ENCODE measurements around the gene CEP135.
"Not testable (repeated sequence)": the region's sequence is repeated elsewhere in the genome, so short reads cannot be mapped to it uniquely, and the experiment has no call there.

The CEP135 gene

DNA sequence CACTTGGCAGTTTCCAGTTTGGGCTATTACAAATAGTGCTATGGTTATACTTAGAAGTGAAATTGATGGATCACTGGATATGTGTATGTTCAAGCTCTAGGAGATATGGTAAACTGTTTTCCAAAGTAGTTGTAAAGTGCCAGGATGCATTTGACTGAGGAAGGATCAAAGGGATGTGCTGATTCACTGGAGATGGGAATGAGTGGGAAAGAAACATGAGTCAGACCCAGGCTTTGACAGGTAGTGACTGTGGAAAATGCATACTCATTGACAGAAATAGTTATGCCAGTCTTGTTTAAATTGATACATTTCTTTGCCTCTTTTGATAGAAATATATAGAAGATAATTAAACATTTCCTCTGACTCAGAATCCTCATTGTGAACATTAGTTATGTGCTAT is 77.9 kb downstream of the CEP135 start:
- DNase-seq: peak; percentile 15

DNA sequence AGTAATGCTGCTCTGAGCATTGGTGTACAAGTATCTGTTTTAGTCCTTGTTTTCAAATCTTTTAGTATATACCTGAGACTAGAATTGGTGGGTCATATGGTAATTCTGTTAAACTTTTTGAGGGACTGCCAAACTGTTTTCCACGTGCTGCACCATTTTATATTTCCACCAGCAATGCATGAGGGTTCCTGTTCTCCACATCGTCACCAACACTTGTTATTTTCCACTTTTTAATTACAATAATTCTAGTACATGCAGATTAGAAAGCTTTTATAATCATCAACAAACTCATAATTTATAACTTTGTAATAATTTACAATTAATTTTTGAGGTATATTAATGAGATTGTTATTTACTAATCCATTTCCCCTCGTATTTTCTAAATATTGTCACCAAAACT is 79.4 kb downstream of the CEP135 start:
- no peak for DNase-seq

DNA sequence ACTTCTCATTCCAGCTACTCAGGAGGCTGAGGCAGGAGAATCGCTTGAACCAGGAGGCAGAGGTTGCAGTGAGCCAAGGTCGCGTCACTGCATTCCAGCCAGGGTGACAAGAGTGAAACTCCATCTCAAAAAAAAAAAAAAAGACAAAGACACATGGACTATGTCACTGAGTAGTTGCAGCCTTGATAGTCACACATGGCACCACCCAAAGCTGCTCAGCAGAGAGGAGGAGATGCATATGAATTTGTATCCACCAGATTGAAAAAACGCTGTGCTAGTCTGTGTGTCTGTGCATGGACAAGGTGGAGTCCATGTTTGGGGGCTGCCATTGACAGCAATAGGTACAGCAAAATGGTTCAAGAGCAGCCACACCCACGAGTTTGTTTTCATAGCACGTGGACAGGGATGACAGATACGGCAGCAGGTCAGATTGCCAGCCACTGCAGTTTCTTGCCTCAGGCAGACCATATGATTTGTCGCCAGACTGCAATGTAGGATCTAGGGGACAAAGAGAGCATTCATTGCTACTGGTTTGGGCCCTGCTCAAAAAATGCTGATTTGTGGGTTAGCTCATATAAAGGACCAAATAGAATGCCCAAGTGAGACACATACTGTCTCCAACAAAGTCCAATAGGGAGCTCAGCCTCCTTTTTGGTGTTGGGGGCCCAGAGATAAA is 89.9 kb downstream of the CEP135 start:
- peak; percentile 2 for DNase-seq

DNA sequence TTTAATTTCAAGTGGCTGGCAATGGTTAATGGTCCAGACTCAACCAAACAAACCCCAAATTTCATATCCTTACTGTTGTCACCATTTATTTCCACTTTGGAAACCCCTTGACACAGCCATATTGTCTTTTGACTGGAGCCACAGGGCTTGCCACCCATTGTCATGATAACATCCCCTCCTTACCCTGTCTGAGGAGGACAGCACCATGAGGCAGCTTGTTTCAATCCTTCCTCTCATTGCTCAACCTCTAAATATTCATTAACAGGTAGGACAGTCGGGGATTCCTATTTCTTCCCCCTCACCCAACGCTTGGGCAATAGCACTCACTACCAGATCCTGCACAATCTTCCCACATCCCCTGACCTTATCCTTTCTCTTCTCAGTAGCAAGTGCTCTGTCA is 92.1 kb downstream of the CEP135 start:
- DNase-seq: no peak

DNA sequence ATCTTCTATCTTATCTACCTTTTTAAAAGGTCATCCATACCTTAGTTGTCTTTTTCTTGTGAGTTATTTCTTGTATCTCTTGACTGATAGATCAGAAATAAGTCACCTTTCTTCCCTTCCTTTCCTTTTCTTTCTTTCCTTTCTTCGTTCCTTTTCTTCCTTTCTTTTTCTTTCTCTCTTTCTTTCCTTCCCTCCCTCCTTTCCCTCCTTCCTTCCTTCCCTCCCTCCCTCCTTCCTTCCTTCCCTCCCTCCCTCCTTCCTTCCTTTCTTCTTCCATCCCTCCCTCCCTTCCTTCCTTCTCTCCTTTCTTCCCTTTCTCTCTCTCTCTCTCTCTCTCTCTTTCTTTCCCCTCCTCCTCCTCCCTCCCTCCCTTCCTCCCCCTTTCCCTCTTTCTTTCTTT is 93.5 kb downstream of the CEP135 start:
- no peak for DNase-seq

DNA sequence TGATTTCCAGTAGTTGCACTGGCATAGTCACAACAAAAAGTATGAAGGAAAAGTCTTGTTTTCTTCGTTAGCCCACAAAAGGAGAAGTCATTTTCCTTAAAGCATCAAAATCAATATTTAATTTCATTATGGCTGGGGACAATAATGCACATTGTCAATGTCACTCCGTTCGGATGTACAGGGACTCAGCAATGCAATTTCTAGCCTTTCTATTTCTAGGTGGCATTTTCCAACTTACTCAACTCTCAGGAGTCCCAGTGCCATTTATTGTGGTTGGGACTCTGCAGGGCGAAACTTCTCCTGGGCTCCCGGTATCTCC is 99.6 kb downstream of the CEP135 start:
- DNase-seq: no peak

DNA sequence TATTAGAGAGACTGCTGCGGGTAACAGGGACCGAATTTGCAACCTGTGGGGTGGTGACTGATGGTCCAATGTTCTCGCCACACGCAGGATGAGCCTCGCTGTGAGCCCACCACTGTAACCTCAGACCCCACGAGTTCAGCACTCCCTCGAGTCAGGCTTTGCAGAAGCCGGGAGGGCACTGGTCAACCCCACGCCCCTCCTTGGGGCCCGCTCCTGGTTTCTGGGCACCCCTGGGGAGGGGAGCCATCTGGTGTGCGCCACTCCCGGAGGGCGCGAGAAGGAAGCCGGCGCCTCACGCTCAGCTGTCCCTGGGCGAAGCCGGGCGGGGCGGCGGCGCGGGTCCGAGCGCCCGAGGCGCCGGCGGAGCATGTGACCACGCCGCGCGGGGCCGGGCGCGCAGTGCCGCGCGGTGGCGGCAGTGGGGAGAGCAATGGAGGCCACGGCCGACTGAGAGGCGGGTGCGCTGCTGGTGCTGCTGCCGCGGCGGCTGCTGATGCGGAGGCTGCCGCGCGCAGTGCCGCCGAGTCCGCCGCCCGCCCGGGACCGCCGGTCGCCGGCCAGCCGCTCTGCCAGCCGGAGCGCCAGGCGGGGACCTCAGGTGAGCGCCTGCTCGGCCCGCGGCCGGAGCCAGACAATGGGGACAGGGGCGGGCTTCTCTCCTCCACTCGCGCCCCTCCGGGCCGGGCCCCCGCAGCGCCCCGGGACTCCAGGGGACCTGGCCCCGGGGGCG is 100.1 kb downstream of the CEP135 start:
- peak; percentile 55 for DNase-seq

DNA sequence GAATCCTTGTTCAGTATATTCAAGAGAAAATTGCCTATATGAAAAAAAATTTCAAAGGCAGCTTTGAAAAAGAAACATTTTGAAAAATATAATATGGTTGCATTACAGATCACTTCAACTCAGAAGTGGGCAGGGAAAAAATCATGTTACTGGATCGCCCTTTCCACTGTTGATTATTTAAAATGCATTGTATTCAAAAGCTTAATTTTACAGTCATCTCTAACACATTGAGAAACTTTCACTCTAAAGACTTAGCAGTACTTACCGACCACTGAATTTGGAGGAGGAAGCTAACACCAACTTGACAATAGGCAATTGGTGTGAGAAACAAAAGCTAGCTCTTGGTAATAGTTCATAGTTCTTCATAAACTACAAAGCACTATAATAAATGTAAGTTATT is 101.9 kb downstream of the CEP135 start:
- DNase-seq: no peak

DNA sequence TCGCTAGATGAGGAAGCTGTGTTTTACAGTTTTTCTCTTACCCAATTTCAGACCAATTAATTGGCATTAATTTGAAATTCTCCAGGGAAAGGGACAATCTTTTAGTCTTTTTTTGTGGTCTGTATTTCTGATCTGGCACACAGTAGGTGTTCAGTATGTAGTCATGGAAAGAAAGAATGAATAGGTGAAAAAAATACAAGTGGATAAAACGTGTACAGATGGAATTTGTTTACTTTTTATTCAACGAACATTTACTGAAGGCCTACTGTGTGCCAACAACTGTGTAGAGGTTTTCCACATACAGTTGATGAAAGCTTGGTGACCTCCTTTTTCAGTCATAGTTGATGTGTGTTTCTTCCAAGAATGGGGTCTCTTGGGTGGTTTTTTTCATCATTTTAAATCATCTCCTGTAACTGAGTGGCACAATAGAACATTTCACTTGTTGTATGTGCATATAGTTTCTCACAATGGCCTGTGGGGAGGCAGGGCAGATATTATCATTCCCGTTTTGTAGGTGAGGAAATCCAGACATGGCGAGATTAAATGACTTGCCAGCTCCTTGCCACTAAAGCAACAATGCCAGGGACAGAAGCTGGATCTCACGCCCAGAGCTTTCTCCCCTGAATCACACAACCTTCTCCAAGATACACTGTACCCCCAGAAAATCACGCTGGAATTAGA is 102.4 kb downstream of the CEP135 start:
- DNase-seq: no peak

DNA sequence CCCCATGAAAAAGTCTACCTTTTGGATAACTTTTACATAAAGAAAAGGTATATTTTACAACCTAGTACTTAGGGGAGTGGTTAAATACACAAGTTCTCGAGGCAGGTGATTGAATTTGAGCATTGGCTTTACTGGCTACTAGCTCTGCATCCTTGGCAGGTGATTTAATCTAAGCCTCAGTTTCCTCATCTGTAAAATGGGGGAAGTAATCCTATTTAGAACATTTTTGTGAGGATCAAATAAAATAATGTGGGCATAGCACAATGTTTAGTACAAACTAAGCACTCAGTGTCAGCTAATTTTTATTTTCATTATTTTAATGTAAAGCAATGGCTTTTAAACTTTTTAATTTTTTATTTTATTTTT is 102.9 kb downstream of the CEP135 start:
- no peak for DNase-seq

DNA sequence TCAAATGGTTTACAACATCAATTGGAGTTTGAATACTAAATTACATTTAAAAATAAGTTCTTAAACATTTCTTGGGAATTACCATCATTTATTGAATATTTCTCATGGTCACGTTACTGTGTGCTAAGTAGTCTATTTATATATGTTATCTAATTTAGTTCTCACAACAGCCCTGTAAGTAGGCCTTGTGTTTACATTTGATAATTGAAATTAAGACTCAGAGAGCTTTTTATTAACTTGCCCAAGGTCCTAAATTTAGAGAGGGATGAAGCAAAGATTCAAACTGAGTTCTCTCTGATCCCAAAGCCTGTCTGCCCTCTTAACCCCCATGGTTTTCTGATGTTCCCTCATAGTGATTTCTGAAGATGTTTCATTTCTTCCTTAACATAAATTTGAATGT is 103.7 kb downstream of the CEP135 start:
- DNase-seq: no peak

DNA sequence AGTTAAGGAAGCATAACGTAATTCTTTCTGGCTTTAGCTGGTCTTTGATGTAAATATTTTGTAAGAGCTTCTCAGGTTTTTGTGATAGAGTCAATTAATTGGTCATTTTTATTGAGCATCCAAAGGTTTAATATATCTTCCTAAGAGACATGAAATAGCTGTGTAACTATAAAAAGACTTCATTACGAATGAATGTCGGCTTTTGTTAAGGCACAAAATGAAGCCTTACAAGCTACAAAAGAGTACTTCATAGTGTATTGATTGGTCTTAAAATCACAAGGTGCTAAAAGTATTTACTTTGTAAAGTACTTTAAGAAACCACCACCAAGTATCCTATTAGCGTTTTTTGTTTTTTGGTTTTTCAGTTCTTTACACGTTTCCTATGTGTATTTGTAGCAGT is 104.2 kb downstream of the CEP135 start:
- DNase-seq: no peak

DNA sequence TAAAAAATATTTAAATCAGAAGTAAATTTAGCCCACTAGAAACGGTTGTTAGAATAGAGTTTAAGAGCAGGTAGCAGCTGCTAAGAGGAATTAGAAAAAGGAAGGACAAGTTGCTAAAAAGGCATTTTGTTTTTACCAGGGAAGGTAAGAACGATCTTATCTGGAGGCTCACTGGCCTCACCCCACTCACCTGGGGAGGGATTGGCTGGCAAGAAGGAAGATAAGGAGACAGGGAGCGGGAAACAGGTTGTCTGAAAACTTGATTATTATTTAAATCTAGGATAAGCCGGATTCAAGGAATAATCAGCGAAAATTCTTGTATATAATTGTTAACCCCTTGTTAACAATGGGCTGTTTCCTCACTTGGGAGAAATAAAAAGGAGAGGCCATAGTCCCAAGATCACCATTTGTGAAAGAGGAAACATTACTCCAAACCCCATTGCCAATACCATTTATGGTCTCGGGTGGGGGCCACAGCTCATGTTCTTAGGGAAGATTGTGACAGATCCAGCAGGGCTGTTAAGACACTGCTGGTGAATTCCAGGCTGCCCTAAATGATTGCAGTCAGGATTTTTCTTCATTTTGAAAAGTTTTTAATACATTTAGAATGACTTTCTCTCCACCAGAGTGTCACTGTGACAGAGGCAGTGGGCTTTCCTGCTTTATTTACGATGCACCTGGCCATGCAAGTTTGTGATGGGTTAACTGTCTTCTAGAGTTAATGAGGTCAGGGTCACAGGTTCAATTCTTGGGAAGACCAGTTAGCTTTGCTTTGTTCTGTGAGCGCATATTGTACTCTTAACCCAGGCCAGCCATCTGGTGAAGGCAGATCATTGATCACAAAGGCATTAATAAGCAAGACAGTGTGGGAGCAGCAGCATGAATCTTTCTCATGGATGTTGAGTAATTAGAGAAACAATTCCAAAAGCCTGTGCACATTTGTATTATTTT is 106.6 kb downstream of the CEP135 start:
- DNase-seq: no peak

DNA sequence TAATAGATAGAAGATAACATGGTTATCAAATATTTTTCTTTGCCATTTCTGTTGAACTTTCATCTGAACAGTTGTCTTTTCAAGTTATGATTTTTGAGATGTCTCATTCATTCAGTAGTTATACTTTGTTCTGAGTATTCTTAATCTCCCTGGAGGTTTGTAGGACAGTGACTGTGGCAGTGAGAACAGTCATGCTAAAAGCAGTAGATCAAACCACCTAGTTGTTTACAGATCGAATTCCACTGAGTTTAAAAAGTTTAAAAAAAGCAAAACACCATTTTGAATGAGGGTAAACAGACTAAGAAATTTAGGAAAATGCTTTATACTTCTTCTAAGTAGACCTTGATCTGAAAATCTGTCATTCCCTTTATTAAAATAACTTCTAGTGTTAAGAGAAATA is 107.2 kb downstream of the CEP135 start:
- DNase-seq: no peak

DNA sequence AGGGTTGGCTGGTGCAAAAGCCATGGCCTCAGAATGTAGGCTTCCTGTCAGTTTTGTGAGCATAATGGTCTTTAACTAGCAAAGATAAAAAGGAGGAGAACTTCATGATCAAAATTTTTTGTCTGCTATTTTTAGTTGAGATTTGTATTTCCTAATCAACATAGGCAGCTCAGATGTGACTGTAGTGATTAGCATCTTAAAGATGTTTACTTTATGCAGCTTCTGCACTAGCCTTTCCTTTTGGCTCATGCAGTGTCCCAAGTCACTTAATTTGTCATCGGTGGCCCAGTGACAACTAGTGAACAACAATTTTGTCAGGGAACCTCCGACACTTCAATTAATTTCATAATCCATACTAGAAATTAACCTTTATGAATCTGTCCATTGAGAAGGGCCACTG is 109.8 kb downstream of the CEP135 start:
- DNase-seq: no peak

DNA sequence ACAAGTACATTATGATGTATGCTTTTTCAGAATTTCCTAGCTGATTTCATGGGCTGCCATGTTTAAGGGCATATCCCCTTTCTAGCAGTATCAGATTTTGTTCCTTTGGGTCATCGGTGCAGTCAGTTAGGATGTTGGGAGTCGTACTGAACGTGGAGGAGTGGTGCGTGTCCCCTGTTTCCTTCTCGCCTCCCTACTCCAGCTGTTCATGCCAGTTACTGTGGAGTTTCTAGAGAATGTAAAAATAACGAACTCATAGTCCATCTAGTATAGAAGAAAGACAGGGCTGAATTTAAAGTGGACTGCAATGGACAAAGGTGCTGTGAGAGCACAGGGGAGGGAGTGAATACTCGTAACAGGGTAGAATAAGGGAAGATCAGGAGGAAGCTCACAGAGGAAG is 111.3 kb downstream of the CEP135 start:
- no peak for DNase-seq

DNA sequence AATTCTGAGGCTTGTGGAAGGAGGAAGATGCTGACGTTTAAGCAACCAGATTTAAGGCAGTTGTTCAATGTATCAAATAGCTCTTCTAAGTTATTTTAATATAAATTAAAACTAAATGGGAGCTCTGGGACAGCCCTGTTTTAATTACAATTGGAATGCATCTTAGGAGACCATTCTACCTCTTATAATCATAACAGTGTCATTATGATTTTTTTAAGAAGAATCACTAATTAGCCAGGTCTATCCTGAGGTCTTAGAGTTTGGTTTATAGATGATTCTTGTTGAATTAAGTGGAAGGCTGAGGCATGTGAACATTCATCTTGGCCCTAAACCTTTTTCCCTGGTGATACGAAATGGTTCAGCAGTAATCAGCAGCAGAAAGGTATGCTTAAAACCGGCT is 113.4 kb downstream of the CEP135 start:
- DNase-seq: no peak

DNA sequence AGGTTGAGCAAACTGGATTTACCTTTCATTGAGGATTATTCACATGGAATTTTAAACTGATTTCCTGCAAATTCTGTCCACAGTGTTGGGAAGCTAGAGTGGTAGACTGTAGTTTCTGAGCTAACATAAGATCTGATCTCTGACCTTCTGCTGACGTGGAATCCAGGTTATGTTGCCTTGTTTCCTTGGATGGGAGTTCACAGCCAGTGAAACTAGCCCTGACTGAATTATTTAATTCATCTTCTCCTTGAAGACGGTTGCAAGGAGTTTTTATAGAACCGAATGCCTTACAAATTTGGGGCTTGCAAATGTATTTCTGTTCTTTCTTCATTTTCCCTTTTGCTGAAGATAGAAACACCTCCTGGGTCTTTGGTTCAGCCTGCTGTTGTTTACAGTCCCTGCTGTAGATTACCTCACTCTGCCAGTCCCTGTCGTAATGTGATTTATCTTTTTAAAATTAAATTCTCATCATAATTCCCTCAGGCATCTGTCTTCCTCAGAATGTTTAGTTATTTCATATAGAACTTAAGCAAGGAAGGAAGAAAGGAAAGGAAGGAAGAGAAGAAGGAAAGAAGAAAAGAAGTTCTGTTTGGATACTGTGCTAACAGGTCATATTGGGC is 113.9 kb downstream of the CEP135 start:
- DNase-seq: no peak

DNA sequence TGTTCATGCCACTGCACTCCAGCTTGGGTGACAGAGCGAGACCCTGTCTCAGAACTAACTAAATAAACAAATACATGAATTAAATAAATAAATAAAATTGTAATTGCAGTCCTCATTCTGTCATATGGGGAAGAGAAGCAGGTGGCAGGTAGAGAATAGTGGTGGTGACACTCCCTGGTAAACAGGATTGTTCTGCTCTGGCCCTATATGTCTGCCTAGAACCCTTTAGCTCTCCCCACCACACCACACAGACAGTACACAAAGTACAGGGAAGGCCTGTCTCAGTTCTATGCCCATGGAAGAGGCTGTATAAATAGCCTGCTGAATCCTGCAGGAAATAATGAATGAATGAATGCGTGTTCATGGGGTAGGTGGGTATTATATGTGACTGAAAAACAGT is 117.7 kb downstream of the CEP135 start:
- no peak for DNase-seq

DNA sequence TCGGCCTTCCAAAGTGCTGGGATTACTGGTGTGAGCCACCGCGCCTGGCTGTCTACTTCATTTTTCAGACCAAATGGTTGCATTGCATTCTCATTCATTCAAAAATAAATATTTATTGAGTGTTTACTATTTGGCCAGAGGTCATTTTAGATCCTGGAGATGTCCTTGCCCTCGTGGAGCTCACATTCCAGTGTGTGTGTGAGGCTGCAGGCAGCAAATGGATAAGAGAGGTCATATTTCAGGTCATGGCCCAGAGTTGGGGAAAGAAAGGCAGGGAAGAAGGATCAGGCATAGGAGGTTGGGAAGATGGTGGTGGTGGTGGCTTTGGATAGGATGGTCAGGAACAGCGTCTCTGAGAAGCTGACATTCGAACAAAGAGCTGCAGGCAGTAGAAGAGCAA is 119.1 kb downstream of the CEP135 start:
- no peak for DNase-seq

DNA sequence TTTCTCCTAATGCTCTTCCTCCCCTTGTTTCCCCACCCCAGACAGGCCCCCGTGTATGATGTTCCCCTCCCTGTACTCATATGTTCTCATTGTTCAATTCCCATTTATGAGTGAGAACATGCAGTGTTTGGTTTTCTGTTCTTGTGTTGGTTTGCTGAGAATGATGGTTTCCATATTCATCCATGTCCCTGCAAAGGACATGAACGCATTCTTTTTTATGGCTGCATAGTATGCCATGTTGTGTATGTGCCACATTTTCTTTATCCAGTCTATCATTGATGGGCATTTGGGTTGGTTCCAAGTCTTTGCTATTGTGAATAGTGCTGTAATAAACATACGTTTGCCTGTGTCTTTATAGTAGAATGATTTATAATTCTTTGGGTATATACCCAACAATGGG is 124.0 kb downstream of the CEP135 start:
- not testable (repeated sequence) for DNase-seq

DNA sequence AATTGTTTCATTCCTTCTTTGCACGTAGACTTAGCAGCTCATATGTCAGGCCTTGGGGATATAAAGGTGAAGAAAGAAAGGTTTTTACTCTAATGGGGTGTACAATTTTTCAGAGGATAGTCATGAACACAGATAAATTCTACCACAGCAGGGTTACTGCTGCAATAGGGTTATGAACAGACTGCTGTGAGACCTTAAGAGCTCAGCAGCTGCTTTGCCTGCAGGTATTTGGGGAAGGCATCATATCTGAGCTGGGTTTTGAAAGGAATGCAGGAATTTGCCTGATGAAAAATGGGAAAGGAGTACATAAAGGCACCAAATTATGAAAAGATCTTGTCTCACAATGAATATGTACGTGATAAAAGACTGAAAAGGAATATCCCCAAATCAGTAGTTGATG is 128.9 kb downstream of the CEP135 start:
- DNase-seq: no peak

DNA sequence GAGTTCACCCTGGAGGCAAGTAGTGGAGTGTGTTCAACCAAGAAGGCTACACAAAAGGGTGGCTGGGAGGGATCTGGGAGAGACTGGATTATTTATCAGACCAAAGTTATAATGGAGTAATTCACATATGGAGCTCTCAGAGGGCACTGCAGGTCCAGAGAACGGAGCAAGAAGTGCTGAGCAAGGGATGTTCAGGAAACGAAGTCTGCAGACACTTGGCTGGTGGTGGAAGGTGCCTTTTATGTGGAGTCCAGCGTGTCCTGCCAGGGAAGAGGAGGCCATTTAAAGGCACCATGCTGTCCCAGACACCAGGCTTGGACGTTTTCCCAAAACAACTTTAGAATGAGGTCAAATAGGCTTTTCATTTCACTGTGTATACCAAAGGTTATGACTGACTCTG is 130.1 kb downstream of the CEP135 start:
- no peak for DNase-seq
